Renal cortex interstitium (tissue), 11 donors: ENCODE results near the gene DDX25. TPM values are rescaled to one million over a fixed set of nuclear protein-coding genes. Genes with fewer than 3 reads are reported as not detected.

ENCODE experiments used
- DNase-seq, 11 donors: peaks; one replicate each; pipeline ENCODE4 v3.0.0-alpha.2; 2013; ENCODE audit warnings: low read depth in 9 of 11, low spot score in 4 of 11; ENCODE audit errors: extremely low read depth in 1 of 11
- polyA plus RNA-seq, 3 donors: library from polyadenylated mRNA; unstranded; fragments of 120-200 nt; gene quantifications; one replicate each; pipeline ENCODE4 v1.2.1, GENCODE V29; 2013; ENCODE audit not compliant: insufficient read length in 3 of 3

Gene DDX25
- polyA plus RNA-seq, 3 donors = 4.3 to 6.0 (median 5.5) TPM

DNA sequence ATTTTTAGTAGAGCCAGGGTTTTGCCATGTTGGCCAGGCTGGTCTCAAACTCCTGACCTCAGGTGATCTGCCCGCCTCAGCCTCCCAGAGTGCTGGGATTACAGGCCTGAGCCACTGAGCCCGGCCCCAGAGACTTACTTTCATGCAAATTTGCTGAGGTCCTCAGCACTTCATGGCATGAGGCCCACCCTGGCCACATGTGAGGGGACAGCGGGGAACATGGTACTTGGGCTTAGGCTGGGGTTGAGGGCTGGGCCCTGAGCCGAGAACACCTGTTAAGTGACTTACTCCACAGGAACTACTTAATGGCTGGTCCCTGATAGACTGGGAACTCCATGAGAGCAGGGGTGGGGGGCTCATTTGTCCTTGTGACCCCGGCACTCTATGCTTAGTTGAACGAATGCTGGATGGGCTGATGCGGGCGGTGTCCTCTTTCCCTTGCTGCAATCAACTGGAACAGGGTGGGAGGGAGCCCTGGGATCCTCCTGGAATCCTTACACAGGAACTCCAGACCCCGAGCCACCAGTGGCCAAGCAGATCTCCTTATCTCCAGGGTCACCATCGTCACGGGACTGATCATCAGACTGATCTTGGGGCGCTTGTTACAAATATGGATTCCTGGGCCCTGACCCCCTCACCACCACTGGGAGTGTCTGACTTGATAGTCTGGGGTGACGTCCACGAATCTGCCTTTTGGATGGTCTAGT is 42.6 kb downstream of the DDX25 start:
- DNase-seq = no peak

DNA sequence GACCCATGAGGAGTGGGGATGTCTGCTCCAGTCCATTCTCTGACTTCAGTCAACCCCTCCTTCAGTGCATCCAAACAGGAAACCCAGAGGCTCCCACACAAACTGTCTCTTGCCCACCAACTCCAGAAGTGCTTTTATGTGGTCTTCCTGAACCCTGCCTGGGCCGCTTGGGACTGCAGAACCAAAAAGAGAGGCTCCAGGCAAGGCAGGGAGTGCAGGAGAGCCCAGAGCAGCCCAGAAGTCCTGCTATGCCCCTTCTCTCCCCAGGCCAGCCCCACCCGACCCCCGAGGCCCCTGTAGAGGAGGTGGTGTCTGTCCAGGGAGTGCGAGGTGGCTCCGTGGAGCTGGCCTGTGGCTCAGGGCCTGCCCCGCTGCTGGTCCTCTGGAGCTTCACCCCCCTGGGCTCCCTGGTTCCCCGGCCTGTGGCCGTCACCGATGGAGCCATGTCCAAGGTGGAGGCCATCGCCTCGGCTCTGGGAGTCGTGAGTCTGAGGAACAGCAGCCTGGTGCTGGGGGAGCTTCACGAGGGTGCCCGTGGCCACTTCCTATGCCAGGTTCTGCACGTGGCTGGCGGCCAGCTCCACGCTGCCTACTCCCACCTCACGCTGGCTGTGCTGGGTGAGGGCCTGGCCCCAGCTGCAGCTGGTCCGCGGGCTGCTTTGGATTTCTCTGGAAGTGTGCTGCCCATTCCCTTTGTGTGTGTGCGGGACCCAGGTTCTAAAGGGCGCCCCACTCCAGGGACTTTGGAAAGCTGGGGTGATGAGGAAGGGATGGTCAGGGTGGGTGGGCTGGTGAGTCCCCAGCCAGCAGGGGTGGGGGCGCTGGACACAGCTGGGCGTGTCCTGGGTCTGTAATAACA is 43.3 kb downstream of the DDX25 start:
- DNase-seq = no peak

DNA sequence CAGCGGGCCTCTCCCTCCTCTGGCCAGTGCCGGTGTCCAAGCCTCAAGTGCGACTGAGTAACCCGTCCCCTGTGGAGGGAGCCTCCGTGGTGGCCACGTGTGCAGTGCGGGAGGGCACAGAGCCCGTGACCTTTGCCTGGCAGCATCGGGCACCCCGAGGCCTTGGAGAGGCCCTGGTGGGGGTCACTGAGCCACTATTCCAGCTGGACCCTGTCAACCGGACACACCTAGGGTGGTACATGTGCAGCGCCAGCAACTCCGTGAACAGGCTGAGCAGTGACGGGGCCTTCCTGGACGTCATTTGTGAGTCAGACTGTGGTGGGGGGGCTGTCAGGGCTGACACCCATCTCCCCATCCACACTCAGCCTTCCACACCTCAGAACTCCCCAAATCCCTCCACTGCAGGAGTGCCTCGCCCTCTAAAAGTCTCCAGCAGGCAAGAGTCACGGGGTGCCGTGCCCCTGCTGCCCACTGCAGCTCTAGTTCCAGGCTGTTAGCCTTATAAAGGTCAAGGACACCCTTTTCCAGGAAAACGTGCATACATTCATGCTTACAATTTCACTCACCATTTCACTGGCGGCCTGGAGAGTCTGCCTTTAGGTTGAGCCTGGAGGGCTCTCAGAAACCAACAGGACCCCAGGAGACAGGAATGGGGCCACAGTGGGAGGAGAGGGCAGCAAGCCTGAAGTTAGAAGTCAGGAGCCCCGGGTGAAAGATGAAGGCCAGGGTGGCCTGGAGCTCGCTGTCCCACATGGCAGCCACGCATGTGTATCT is 44.2 kb downstream of the DDX25 start:
- DNase-seq = no peak

DNA sequence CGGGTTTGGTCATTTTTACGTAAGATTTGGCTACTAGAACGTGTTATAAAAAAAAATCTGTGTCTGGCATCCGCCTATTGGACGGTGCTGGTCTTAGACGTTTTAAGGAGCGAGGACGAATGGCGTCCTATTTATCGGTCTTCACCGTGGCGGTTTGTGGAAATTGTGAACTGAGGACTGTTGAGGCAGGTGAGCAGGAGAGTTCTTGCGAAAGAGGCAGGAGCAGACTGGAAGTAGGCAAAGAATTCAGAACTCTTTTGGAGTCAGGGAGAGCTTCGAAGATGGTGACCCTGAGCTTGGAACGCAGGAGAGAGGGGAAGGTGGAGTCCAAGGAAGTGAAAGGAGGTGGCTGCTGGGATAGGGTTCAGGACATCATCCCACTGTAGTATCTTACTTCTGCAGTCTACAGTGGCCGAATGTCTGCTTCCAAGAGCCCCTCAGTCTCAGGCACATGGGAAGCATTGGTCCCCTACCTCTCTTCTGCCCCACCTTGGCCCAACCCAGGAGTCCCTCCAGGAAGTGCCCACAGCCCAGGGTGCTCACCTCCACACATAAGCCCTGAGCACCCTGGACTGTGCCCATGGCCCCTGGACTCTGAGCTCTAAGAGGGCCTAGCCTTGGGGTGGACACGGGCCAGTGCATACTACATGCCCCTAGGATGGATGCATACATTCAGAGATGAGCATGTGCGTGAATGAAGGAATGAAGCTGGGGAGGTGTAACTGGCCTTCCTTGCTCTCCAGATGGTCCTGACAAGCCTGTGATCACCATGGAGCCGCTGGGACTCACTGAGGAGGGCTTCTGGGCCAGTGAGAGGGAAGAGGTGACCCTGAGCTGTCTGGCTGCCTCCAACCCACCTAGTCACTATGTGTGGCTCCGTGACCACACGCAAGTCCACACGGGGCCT is 45.2 kb downstream of the DDX25 start:
- DNase-seq = no peak

DNA sequence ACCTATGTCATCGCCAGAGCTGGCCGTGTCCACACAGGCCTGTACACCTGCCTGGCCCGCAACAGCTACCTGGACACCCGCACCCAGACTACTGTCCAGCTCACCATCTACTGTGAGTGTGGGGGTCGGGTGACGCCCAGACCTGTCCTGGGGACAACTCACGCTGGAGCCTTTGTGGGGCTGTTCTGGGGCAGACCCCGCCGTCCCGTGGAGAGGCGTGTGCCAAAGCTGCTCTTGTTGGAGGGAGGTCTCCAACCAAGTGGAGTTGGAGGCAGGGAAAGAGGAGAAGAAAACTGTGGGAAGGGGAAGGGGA is 45.8 kb downstream of the DDX25 start:
- DNase-seq = no peak

DNA sequence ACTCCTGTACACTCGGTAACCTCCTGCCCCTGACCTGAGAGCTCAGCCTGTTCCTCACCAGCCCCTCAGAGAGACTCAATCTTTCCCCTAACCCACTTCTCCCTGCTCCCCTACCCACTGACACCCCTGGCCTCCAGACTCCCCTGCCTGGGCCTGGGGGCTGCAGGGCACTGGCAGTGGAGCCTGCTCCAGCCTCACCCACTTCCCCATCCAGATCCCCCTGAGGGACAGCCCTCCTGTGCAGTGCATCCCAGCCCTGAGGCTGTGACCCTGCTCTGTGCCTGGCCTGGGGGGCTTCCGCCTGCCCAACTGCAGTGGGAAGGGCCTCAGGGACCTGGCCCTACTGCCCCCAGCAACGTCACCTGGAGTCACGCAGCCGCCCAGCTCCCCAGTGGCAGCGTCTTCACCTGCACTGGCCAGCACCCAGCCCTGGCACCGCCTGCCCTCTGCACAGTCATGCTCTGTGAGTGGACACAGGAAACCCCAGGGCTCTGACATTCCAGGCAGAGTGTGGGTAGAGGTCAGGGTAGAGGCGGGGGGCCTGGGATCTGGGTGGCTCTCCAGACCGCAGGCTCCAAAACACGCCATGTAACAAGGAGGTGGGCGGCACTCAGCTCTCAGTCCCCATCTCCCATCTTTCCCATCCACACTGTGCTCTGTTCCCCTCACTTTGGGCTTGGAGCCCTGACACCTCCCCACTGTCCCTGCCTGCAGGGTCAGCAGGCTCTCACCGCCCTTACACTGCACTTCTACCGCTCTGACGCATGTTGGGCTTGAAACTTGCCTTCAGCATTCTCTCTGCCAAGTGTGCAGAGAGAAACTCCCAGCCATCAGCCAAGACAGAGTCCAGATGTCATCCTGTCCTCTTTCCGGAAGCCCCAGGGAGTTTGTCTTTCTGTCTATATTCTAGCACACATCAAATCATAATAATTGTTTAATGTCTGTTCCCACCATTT is 46.7 kb downstream of the DDX25 start:
- peak in 4 of 11 donors; percentile 24 to 51 (median 40) for DNase-seq

DNA sequence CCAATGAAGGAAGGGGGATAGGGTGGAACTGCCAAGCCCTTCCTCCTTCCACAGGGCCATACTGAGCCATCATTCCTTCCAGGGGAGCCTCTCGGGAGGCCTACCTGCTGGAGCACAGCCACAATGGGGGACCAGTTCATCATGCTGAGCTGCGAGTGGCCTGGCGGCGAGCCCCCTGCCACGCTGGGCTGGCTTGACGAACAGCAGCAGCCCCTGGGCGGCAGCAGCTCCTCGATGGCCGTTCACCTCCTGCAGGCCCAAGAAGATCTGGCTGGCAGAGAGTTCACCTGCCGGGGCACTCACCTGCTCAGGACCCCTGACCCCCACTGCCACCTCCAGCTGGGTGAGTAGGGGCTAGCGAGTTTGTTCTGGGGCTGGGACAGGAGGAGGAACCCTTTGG is 47.4 kb downstream of the DDX25 start:
- DNase-seq = no peak

DNA sequence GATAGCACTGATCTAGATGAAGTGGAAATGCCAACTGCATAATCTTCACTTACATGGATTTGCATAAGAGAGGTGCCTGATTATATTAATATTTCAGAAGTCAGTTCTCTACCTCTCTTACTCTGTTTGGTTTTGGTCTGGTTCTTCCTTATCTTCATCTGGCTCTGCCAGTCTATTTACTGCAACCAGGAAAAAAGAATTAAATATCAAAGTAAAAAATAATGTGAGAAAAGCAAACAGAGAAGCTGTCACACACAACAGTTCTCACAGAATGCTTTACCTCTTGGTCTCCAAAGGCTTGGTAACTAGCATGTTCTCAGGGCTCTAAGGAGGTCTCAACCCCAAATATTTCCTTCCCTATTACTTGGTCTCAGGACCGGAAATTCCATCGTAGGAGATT is 48.3 kb downstream of the DDX25 start:
- no peak for DNase-seq

DNA sequence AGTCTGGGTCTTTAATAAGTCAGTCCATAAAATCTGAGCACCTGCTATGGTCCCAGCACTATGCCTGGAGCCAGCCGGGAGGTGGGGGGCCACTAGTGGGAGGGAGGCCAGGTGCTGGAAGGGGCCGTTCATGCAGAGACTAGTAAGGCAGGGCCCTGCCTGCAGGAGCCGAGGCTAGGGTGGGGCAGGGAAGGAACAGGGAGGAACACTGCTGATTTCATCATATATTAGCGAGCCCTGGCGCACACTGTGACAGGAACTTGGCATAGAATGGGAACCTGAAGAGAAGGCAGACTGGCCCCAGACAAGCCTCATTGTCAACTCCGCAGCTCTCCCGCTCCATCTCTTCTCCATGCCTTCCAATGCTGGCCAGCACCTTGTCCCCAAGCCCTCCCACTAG is 48.7 kb downstream of the DDX25 start:
- no peak for DNase-seq

DNA sequence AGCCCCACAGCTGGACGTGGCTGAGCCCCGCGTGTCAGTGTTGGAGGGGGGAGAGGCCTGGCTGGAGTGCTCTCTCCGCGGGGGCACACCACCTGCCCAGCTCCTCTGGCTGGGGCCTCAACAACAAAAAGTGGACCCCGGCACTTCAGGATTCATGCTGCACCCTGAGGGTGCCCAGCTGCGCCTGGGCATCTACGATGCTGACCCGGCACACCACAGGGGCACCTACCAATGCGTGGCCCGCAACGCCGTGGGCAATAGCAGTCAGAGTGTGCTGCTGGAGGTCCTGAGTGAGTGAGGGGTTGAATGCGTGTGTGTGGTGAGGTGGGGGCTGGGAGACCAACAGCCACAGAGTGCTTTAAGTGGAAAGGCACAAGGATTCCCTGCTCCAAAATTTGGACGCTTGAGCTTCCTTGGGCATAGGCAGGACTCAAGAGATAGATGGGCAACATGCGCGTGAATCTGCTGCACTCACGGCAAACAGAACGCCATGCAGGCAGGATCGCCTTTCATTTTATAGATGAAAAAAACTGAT is 49.2 kb downstream of the DDX25 start:
- DNase-seq = no peak

DNA sequence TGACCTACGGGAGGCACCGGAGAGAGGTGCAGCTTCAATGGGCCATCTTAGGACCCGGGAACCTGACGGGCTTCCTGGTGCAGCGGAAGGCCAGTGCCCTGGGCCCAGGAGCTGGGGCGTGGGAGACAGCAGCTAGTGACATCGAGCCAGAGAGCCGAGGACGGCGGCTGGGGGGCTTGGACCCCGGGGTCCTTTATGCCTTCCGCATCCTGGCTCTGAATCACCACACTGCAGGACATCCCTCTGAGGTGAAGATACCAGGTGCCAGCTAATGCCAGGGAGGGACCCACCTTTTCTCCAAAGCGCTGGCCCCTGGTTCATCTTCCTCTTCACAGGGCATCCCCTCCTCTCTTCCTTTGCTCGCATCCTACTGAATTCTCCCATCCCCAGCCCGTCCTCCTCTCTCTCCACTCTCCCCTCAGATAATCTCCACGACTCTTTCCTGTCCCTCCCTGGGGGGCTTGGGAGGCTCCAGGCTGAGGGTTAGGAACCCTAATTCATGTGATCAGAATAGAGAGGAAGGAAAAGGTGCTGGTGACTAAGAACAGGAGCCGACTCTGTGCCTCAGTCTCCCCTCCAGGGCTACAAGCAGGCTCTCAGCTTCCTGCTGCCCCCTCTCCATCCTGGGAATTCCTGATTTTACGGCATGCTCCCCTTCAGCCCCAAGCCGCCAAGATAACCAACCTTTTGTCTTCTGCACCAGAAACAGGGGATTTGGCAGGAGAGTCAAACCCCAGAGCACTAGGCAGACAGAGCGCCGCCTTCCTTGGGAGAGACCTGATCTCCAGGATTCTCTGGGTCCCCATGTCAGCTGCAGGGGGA is 50.0 kb downstream of the DDX25 start:
- DNase-seq = no peak

DNA sequence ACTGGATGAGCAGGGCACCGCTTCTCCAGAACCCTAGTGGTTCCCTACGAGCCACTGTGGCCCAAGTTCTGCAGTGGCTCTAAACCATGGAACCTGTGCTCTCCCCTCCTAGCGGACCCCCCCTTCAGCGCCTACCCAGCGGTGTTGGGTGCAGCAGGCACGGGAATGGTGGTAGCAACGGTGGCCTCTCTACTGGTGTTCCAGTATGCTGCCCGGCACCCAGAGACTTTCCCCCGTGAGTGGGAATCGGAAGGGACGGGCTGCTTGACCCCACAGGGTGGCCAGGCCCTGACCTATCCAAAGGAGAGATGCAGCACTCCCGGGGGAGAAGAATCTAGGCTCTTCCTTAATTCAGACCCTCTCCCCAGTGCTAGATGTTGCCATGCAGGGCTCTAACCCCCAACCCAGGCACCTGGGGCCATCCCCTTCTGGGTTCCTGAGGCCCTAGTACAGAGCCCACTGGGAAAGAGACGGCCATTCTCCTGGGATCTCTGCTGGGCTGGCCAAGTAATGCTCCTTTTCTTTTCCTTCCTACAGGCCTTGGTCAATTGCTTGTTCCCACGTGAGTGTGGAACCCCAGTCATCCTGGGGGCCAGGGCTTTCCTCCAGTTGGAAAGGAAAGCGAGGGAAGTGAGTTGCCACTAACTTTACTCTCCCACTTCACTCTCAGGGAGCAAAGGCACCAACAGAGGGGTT is 50.8 kb downstream of the DDX25 start:
- no peak for DNase-seq

DNA sequence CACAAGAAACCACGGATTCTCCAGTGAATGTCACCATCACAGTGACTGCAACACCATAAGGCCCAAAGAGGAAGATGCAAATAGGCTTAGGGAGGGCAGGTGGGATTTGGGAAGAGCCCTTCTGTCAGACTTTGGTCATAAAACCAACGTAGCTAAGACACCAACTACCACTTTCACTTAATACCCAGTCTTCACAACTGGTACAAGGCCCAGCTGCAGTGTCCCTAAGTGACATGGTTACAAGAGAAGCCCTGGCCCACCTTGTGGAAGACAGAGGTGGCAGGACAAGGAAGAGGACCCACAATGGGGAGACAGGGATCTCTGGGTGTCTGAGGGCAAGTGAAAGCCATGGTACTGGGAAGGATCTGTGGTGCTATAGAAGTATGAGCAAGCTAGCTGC is 51.5 kb downstream of the DDX25 start:
- DNase-seq = no peak

DNA sequence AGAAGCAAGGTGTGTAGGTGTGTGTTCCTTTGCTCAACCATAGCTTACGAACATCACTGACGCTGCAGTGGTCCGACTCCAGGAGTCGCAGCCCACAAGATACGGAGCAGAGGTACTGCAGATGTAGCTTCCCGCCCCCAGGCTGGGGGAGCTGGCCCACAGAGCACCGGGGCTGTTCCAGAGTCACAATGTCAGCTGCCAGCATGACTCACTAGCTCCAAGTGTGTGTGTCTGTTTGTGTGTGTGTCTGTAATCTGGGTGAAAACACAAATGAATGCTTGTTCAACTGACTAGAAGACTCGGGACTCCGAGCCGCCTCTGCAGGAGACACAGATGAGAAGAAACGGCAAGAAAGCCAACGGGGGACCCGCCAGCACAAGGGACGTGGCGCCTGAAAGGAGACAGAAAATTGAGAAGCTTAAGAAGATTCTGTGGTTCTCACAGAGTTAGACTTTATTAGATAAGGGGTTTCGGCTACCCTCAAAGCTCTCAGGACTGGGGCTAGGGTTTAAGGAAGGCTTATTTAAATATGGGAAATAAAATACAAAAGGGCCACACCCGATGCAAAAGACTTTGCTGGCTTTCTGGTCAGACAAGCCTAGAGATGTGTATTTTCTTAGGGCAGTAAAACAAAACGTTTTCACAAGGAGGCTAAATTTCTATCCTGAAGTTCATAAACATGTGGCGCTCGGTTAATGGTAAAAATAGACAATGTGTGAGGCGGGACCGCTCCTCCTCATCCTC is 52.3 kb downstream of the DDX25 start:
- no peak for DNase-seq

DNA sequence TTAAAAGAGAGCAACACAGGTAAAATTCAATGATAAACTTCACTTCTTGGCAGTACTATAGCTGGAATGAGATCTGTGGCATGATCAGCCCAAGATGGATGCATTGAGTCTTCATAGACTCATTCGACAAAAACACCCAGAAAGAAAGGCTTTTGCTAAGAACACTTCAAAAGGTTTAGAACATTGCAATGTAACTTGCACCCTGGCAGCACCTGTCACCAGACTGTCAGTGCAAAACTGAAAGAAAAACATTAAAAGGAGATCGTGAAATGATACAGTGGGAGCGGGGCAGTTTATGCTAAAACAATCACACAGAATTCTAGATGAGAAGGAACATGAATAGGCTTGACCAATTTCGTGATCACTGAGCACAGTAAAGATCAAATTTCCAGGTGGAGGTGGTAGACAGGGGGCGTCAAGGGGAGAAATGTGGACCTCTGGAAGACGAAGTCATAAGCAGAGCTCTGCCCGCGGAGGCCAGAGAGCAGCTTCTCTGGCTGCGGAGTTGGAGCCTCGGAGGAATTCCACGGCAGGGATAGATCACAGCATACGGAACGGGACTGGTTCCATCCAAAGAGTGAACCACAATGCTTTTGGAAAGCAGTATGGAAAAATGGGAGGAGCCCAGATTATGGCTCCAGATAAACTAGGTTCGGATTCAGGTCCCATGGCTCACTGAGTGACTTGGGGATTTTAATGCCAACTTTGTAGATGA is 53.5 kb downstream of the DDX25 start:
- no peak for DNase-seq
